Trophoblast cell (in vitro differentiated cells and primary cell): ENCODE results near the gene NFE2L2.

Experiments
- DNase-seq, 2 donors: peaks; one replicate each; pipeline ENCODE4 v3.0.0-alpha.2; 2016
- H2AFZ ChIP-seq: 2 replicates; pipeline ENCODE4 v1.6.1; 2013; ENCODE audit warnings: low read length, moderate library complexity, mild to moderate bottlenecking; ENCODE audit not compliant: insufficient read depth, poor library complexity
- H2AK5ac ChIP-seq: 2 replicates; pipeline ENCODE4 v1.6.1; 2013; ENCODE audit warnings: mild to moderate bottlenecking, low read length
- H2BK120ac ChIP-seq: 2 replicates; pipeline ENCODE4 v1.6.1; 2013; ENCODE audit warnings: low read length, mild to moderate bottlenecking, moderate library complexity; ENCODE audit not compliant: insufficient read depth, poor library complexity
- H2BK12ac ChIP-seq: 2 replicates; pipeline ENCODE4 v1.6.1; 2013; ENCODE audit warnings: mild to moderate bottlenecking, low read length, moderate library complexity
- H2BK5ac ChIP-seq: 2 replicates; pipeline ENCODE4 v1.6.1; 2013; ENCODE audit warnings: low read length, low read depth, moderate library complexity, mild to moderate bottlenecking; ENCODE audit not compliant: poor library complexity
- H3K14ac ChIP-seq: 2 replicates; pipeline ENCODE4 v1.6.1; 2013; ENCODE audit warnings: mild to moderate bottlenecking, low read length
- H3K18ac ChIP-seq: 2 replicates; pipeline ENCODE4 v1.6.1; 2013; ENCODE audit warnings: mild to moderate bottlenecking, low read length
- H3K23ac ChIP-seq: 2 replicates; pipeline ENCODE4 v1.6.1; 2013; ENCODE audit warnings: low read length
- H3K27ac ChIP-seq: 2 replicates; pipeline ENCODE4 v1.5.1; 2013; ENCODE audit warnings: low read depth, mild to moderate bottlenecking, inconsistent platforms, low read length, moderate library complexity
- H3K27me3 ChIP-seq: 2 replicates; pipeline ENCODE4 v1.6.1; 2013; ENCODE audit warnings: inconsistent platforms, mild to moderate bottlenecking, low read length, moderate library complexity; ENCODE audit not compliant: insufficient read depth
- H3K36me3 ChIP-seq, 2 experiments: 1 replicate in 1 of 2; 2 replicates in 1 of 2; pipeline ENCODE4 v1.6.1; 2013; ENCODE audit warnings: low read length in 2 of 2, mild to moderate bottlenecking in 2 of 2, moderate library complexity in 1 of 2; ENCODE audit not compliant: insufficient read depth in 2 of 2, control insufficient read depth in 1 of 2
- H3K4ac ChIP-seq: 2 replicates; pipeline ENCODE4 v1.6.1; 2013; ENCODE audit warnings: low read depth, mild to moderate bottlenecking, low read length, moderate library complexity
- H3K4me1 ChIP-seq, 2 experiments: 1 replicate in 1 of 2; 2 replicates in 1 of 2; pipeline ENCODE4 v1.6.1; 2013; ENCODE audit warnings: low read length in 2 of 2, mild to moderate bottlenecking in 2 of 2, moderate library complexity in 1 of 2; ENCODE audit not compliant: insufficient read depth in 2 of 2, control insufficient read depth in 1 of 2
- H3K4me2 ChIP-seq: 2 replicates; pipeline ENCODE4 v1.6.1; 2013; ENCODE audit warnings: inconsistent platforms, mild to moderate bottlenecking, low read length, moderate library complexity
- H3K4me3 ChIP-seq: 2 replicates; pipeline ENCODE4 v1.5.1; 2013; ENCODE audit warnings: mild to moderate bottlenecking, low read depth, low read length, inconsistent platforms
- H3K79me1 ChIP-seq: one replicate; pipeline ENCODE4 v1.6.1; 2013; ENCODE audit warnings: low read length
- H3K79me2 ChIP-seq: 2 replicates; pipeline ENCODE4 v1.6.1; 2013; ENCODE audit warnings: low read length, mild to moderate bottlenecking; ENCODE audit not compliant: control insufficient read depth, insufficient read depth, poor library complexity
- H3K9ac ChIP-seq: 2 replicates; pipeline ENCODE4 v1.6.1; 2013; ENCODE audit warnings: mild to moderate bottlenecking, low read length
- H3K9me3 ChIP-seq: 2 replicates; pipeline ENCODE4 v1.6.1; 2013; ENCODE audit warnings: low read depth, mild to moderate bottlenecking, control low read depth, inconsistent platforms, low read length; ENCODE audit not compliant: insufficient read depth
- H4K12ac ChIP-seq: 2 replicates; pipeline ENCODE4 v1.6.1; 2013; ENCODE audit warnings: low read depth, mild to moderate bottlenecking, low read length, moderate library complexity
- H4K8ac ChIP-seq: 2 replicates; pipeline ENCODE4 v1.6.1; 2013; ENCODE audit warnings: low read depth, mild to moderate bottlenecking, low read length, moderate library complexity
- H4K91ac ChIP-seq: one replicate; pipeline ENCODE4 v1.6.1; 2013; ENCODE audit warnings: low read depth, mild to moderate bottlenecking, low read length, moderate library complexity
- WGBS: extraction: QIAGEN DNeasy Blood & Tissue Kit; methylation state at CpG from one replicate; pipeline ENCODE4 v1.1.7; 2013; ENCODE audit warnings: missing lambda C conversion rate; ENCODE audit not compliant: insufficient read length, insufficient coverage; ENCODE audit errors: extremely low coverage; 5-methylcytosine and 5-hydroxymethylcytosine counted together

NFE2L2 gene

DNA sequence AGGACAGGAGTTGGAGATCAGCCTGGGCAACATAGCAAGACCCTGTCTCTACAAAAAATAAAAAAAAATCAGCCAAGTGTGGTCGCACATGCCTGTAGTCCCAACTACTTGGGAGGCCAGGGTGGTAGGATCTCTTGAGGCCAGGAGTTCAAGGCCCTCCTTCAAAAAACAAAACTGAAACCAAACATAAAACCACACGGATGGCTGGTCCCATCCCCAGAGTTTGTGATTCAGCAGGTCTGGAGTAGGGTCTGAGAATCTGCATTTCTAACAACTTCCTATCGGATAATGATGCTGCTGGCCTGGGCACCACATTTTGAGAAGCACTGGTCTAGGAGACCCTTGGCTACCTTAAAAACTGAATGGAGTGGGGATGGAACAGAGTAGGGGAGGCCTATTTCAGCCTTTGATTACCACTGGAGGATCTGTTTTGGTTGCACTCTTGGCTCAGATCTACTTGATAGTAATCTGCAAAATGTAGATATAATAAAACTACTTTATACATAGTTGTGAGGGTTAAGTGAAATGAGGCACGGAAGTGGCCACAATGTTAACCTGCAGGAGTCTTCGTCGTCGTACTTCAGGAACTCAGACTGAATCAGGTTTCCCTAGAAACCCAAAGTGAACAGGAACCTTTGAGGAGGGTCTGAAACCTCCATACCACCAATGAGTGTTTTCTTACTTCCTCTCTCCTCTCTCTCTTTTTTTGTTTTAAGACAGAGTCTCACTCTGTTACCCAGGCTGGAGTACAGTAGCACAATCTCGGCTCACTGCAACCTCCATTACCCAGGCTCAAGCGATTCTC is 25.5 kb upstream of the NFE2L2 start:
- no peak overlapping the region for H3K4me2 ChIP-seq

GRCh38 chr2:177287814-177288213 is 23.3 kb upstream of the NFE2L2 start:
- no peak overlapping the region for H3K14ac ChIP-seq

More for the DNA sequence above, 25.5 kb upstream of the NFE2L2 start:
- Histone ChIP-seq H3K27me3 (no peaks in the 10 kb centered on the region), H3K79me1 (no peaks in the 10 kb centered on the region), H4K12ac (no peak overlapping the region), H3K27ac (no peak overlapping the region), H3K4me1 (peaks cover 0 to 1% of the 10 kb centered on the region in 2 experiments), H3K14ac (no peak overlapping the region), H2AK5ac (no peak overlapping the region), H2BK120ac (no peak overlapping the region), H4K91ac (no peak overlapping the region), H3K23ac (no peak overlapping the region), H3K9ac (no peak overlapping the region), H2AFZ (no peak overlapping the region), H3K4ac (no peak overlapping the region), H3K9me3 (no peaks in the 10 kb centered on the region), H2BK5ac (no peak overlapping the region), H3K18ac (no peak overlapping the region), H3K79me2 (no peaks in the 10 kb centered on the region), H3K4me3 (no peak overlapping the region), H2BK12ac (no peak overlapping the region), H4K8ac (no peak overlapping the region), H3K36me3 (no peaks in the 10 kb centered on the region)
- WGBS: no CpG with 5 or more reads among the region's 9 CpGs
- DNase-seq: no peak

DNA sequence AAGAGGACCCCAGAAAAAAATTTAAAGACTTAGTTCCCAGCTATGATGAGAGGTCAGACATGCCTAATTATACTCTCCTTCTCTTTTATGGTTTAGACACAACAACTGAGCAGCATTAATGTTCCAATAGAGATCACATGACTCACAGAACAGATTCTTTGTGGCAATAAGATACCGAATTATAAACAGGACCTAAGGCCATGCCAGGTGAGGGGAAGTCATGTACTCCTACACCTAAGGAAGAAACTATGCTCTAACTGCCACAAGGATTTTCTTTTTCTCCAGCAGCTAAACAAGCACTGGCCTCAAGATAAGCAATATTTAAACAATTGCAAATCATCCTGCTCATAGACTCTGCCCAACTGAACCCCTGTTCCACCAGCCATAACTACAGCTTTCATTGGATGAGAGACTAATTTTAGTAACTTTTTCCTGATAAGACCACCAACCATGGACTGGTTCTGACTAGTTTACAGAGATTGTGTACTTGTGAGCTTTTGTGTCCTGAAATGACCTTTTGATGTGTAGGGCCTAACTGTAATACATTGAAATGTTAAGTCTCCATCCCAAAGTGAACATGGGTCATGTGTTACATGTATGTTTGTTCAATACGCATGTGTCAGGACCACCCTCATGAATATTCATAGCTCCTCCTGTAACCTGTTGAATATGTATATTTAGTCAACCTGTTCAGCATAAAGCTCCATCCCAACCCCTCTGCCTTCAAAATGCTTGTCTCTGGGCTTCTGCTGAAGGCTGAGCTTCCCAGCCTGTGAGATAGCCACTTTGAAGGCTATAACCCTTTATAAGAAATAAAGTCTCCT is 21.6 kb upstream of the NFE2L2 start:
- H3K4me2 ChIP-seq: no peak overlapping the region
- H3K18ac ChIP-seq: no peak overlapping the region
- no peaks in the 10 kb centered on the region for H3K9me3 ChIP-seq
- H3K4me1 ChIP-seq: peaks cover 0 to 1% of the 10 kb centered on the region in 2 experiments
- no peaks in the 10 kb centered on the region for H3K36me3 ChIP-seq
- H4K12ac ChIP-seq: no peak overlapping the region
- H3K79me2 ChIP-seq: no peaks in the 10 kb centered on the region
- H3K9ac ChIP-seq: no peak overlapping the region
- no peak overlapping the region for H3K27ac ChIP-seq
- H2BK120ac ChIP-seq: no peak overlapping the region
- H4K91ac ChIP-seq: no peak overlapping the region
- no CpG with 5 or more reads among the region's 2 CpGs for WGBS
- H2BK5ac ChIP-seq: no peak overlapping the region
- H3K4me3 ChIP-seq: no peak overlapping the region
- no peaks in the 10 kb centered on the region for H3K27me3 ChIP-seq
- no peak overlapping the region for H3K14ac ChIP-seq
- H3K23ac ChIP-seq: no peak overlapping the region
- no peak overlapping the region for H2BK12ac ChIP-seq
- DNase-seq: no peak
- no peaks in the 10 kb centered on the region for H3K79me1 ChIP-seq
- no peak overlapping the region for H2AK5ac ChIP-seq
- no peak overlapping the region for H2AFZ ChIP-seq
- H4K8ac ChIP-seq: no peak overlapping the region
- H3K4ac ChIP-seq: no peak overlapping the region

More at GRCh38 chr2:177287814-177288213, 23.3 kb upstream of the NFE2L2 start:
- Histone ChIP-seq H3K4me3 (no peak overlapping the region), H3K23ac (no peak overlapping the region), H4K8ac (no peak overlapping the region), H2AFZ (no peak overlapping the region), H4K91ac (no peak overlapping the region), H3K27me3 (no peaks in the 10 kb centered on the region), H2AK5ac (no peak overlapping the region), H3K4ac (no peak overlapping the region), H3K18ac (no peak overlapping the region), H2BK5ac (no peak overlapping the region), H4K12ac (no peak overlapping the region), H2BK120ac (no peak overlapping the region), H3K79me2 (no peaks in the 10 kb centered on the region), H3K9me3 (no peaks in the 10 kb centered on the region), H3K79me1 (no peaks in the 10 kb centered on the region), H3K4me2 (no peak overlapping the region), H3K4me1 (peaks cover 0 to 1% of the 10 kb centered on the region in 2 experiments), H3K27ac (no peak overlapping the region), H2BK12ac (no peak overlapping the region), H3K9ac (no peak overlapping the region), H3K36me3 (no peaks in the 10 kb centered on the region)
- DNase-seq: no peak
- WGBS: no CpG with 5 or more reads among the region's 1 CpG

- Histone ChIP-seq H3K23ac (no peak overlapping the region), H2AFZ (no peak overlapping the region), H2BK5ac (no peak overlapping the region), H2BK12ac (no peak overlapping the region), H3K9ac (no peak overlapping the region), H2AK5ac (no peak overlapping the region), H2BK120ac (no peak overlapping the region), H3K18ac (no peak overlapping the region), H3K36me3 (no peaks in the 10 kb centered on the region), H3K4me3 (no peak overlapping the region), H3K27ac (no peak overlapping the region), H3K4ac (no peak overlapping the region), H4K12ac (no peak overlapping the region), H3K4me2 (no peak overlapping the region), H3K79me2 (no peaks in the 10 kb centered on the region), H3K14ac (no peak overlapping the region), H3K79me1 (no peaks in the 10 kb centered on the region), H3K27me3 (no peaks in the 10 kb centered on the region), H3K9me3 (no peaks in the 10 kb centered on the region), H4K91ac (no peak overlapping the region), H4K8ac (no peak overlapping the region), H3K4me1 (peaks cover 0 to 1% of the 10 kb centered on the region in 2 experiments)
- no CpG with 5 or more reads among the region's 3 CpGs for WGBS
- DNase-seq: no peak
Observed at GRCh38 chr2:177284531-177284930, 20.0 kb upstream of the NFE2L2 start.
